Measurements from ENCODE around the gene RCAN1.

DNA sequence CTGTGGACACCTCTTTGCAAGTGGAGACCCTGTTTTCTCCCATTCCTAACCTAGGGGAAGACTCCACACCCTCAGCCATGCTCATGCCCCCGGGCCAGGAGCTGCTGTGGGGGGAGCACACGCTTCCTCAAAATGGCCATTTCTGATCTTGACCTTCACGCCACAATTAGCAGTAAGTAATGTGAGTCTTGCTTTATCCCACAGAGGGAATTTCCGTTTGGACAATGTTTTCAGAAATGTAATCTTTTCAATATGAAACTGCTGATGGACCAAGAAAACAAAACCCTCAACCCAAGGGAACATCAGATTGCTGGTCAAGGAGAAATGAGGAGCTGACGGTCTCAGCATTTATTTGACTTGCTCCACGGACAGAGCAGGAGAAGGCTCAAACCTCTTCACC, 94.6 kb downstream of the RCAN1 start:
- no peak for TF ChIP-seq CTCF (IDR thresholded peaks at IDR 0.05)
- TF ChIP-seq POLR2A (IDR thresholded peaks at IDR 0.05): no peak
